GM12878 (cell line): ENCODE results near the gene FTO.

Experiments
- EP300 ChIP-seq, 2 experiments: fragments of 150-350 bp in 1 of 2; IDR thresholded peaks; 2 replicates each; pipeline ENCODE4 v1.6.1; 2011 to 2012; ENCODE audit warnings: low read depth in 2 of 2, low read length in 2 of 2, borderline replicate concordance in 1 of 2, improper control_type of control experiment in 1 of 2, inconsistent platforms in 1 of 2; ENCODE audit not compliant: control insufficient read depth in 1 of 2
- EZH2 ChIP-seq: IDR thresholded peaks from 2 replicates; pipeline ENCODE4 v1.6.1; 2012; ENCODE audit warnings: low read depth, mild to moderate bottlenecking, control low read depth, inconsistent platforms, low read length, borderline replicate concordance; ENCODE audit not compliant: control insufficient read depth
- HDAC6 ChIP-seq: fragments of 200-600 bp; sonication (generic); IDR thresholded peaks from one replicate; pipeline ENCODE4 v1.8.0; 2017; ENCODE audit warnings: antibody characterized with exemption; ENCODE audit not compliant: unreplicated experiment
- NFXL1 ChIP-seq: fragments of 450-650 bp; IDR thresholded peaks from 2 replicates; pipeline ENCODE4 v1.6.1; 2017; ENCODE audit warnings: antibody characterized with exemption, mild to moderate bottlenecking, borderline replicate concordance
- POLR2AphosphoS5 ChIP-seq: IDR thresholded peaks from 2 replicates; pipeline ENCODE4 v1.6.1; 2011; ENCODE audit warnings: mild to moderate bottlenecking, low read length, inconsistent platforms
- RAD21 ChIP-seq: IDR thresholded peaks from 2 replicates; pipeline ENCODE4 v1.6.1; 2011; ENCODE audit warnings: mild to moderate bottlenecking, low read depth, low read length, moderate library complexity; ENCODE audit not compliant: insufficient read depth
- SMC3 ChIP-seq: IDR thresholded peaks from 2 replicates; pipeline ENCODE4 v1.6.1; 2011; ENCODE audit warnings: low read length, improper control_type of control experiment, borderline replicate concordance
- TF ChIP-seq, protein P1 (sequence below): fragments of 450-650 bp; IDR thresholded peaks from 2 replicates; pipeline ENCODE4 v1.6.1; 2017; ENCODE audit warnings: mild to moderate bottlenecking
- TF ChIP-seq, protein P2 (sequence below): fragments of 450-650 bp; IDR thresholded peaks from 2 replicates; pipeline ENCODE4 v1.6.1; 2016; ENCODE audit warnings: mild to moderate bottlenecking
- TF ChIP-seq, protein P3 (sequence below), 3 experiments: IDR thresholded peaks in 2 of 3; conservative IDR thresholded peaks in 1 of 3; 2 replicates each; pipeline ENCODE4 v1.5.1; 2011; ENCODE audit warnings: low read depth in 3 of 3, low read length in 3 of 3, mild to moderate bottlenecking in 3 of 3, control low read depth in 2 of 3, moderate library complexity in 2 of 3, inconsistent platforms in 1 of 3, mixed read lengths in 1 of 3; ENCODE audit not compliant: control insufficient read depth in 2 of 3, insufficient read depth in 1 of 3; ENCODE audit errors: extremely low read depth in 1 of 3

DNA sequence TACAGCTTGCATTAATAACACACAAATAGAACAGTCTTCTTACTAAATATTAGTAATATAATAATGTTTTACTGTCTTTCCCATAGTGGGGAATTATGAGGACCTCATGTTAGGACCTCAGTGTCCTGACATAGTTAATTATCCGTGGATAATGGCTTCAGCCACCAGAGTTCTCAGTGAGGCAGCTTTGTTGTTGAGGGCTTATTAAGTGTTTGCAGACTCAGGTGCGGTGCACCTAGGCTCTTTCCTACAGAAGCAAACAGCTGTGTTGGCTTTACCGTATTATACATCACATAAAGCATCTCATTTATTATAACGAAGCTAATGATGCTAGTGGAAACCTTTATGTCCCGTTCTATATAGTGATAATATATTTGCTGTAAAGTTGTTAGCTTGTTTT is 246.7 kb downstream of the FTO start:
- TF ChIP-seq HDAC6 = no peak
- TF ChIP-seq, protein P1, sequence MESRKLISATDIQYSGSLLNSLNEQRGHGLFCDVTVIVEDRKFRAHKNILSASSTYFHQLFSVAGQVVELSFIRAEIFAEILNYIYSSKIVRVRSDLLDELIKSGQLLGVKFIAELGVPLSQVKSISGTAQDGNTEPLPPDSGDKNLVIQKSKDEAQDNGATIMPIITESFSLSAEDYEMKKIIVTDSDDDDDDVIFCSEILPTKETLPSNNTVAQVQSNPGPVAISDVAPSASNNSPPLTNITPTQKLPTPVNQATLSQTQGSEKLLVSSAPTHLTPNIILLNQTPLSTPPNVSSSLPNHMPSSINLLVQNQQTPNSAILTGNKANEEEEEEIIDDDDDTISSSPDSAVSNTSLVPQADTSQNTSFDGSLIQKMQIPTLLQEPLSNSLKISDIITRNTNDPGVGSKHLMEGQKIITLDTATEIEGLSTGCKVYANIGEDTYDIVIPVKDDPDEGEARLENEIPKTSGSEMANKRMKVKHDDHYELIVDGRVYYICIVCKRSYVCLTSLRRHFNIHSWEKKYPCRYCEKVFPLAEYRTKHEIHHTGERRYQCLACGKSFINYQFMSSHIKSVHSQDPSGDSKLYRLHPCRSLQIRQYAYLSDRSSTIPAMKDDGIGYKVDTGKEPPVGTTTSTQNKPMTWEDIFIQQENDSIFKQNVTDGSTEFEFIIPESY = no peak
- no peak for TF ChIP-seq EP300 (IDR thresholded peaks at IDR 0.05; ENCODE audit: borderline replicate concordance in 1 of 2, control insufficient read depth in 1 of 2, low read depth in 2 of 2, low read length in 2 of 2)
- TF ChIP-seq, protein P2, sequence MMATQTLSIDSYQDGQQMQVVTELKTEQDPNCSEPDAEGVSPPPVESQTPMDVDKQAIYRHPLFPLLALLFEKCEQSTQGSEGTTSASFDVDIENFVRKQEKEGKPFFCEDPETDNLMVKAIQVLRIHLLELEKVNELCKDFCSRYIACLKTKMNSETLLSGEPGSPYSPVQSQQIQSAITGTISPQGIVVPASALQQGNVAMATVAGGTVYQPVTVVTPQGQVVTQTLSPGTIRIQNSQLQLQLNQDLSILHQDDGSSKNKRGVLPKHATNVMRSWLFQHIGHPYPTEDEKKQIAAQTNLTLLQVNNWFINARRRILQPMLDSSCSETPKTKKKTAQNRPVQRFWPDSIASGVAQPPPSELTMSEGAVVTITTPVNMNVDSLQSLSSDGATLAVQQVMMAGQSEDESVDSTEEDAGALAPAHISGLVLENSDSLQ = no peak
- TF ChIP-seq, protein P3, sequence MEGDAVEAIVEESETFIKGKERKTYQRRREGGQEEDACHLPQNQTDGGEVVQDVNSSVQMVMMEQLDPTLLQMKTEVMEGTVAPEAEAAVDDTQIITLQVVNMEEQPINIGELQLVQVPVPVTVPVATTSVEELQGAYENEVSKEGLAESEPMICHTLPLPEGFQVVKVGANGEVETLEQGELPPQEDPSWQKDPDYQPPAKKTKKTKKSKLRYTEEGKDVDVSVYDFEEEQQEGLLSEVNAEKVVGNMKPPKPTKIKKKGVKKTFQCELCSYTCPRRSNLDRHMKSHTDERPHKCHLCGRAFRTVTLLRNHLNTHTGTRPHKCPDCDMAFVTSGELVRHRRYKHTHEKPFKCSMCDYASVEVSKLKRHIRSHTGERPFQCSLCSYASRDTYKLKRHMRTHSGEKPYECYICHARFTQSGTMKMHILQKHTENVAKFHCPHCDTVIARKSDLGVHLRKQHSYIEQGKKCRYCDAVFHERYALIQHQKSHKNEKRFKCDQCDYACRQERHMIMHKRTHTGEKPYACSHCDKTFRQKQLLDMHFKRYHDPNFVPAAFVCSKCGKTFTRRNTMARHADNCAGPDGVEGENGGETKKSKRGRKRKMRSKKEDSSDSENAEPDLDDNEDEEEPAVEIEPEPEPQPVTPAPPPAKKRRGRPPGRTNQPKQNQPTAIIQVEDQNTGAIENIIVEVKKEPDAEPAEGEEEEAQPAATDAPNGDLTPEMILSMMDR (IDR thresholded peaks at IDR 0.05 in 2 of 3, conservative IDR thresholded peaks at IDR 0.05 in 1 of 3; ENCODE audit: control insufficient read depth in 2 of 3, extremely low read depth in 1 of 3, insufficient read depth in 1 of 3, low read depth in 3 of 3, low read length in 3 of 3) = no peak
- TF ChIP-seq EZH2 = no peak
- TF ChIP-seq POLR2AphosphoS5 = no peak
- no peak for TF ChIP-seq SMC3
- TF ChIP-seq RAD21 = no peak
- TF ChIP-seq NFXL1 = no peak
